ENCODE measurements around the gene PTGR3. TPM values are rescaled to one million over a fixed set of nuclear protein-coding genes. Genes with fewer than 3 reads are reported as not detected.

The PTGR3 gene
- total RNA-seq, 1 experiment from 2014 or later, result 1.6 TPM

GRCh38 chr18:75213611-75214331 lies 4.8 kb upstream of the PTGR3 start:
- Histone ChIP-seq H4K91ac (ENCODE audit: insufficient read length, low read depth, low read length) (no peak overlapping the region), H2AFZ (ENCODE audit: low read length) (no peak overlapping the region), H2BK5ac (ENCODE audit: insufficient read length, low read length) (no peak overlapping the region), H3K56ac (ENCODE audit: insufficient read length, low read depth, low read length) (no peak overlapping the region), H3K9me3 (ENCODE audit: control insufficient read depth, low read depth, low read length) (no peaks in the 10 kb centered on the region), H3K27me3 (ENCODE audit: insufficient read depth, low read length) (peaks cover 23% of the 10 kb centered on the region; the same call in 1 of the 2 replicates), H3K4me2 (ENCODE audit: insufficient read depth, insufficient read length, low read length) (no peak overlapping the region), H2BK15ac (ENCODE audit: low read depth, low read length) (no peak overlapping the region), H3K27ac (ENCODE audit: insufficient read length, low read depth, low read length) (no peak overlapping the region), H3K9ac (ENCODE audit: extremely low read depth, insufficient read length, low read length) (no peak overlapping the region), H4K5ac (ENCODE audit: insufficient read length, low read depth, low read length) (no peak overlapping the region), H2BK20ac (ENCODE audit: low read depth, low read length, poor library complexity, severe bottlenecking) (no peak overlapping the region), H3K18ac (ENCODE audit: insufficient read length, low read depth, low read length) (no peak overlapping the region), H3K4ac (ENCODE audit: low read depth, low read length) (no peak overlapping the region), H4K8ac (replicated peaks; ENCODE audit: insufficient read length, low read depth, low read length) (no peak overlapping the region), H3K23ac (ENCODE audit: insufficient read length, low read depth, low read length) (no peak overlapping the region), H3K79me1 (ENCODE audit: insufficient read depth, low read depth, low read length, poor library complexity, severe bottlenecking) (no peaks in the 10 kb centered on the region), H2AK5ac (ENCODE audit: insufficient read length, low read length) (no peak overlapping the region), H3T11ph (ENCODE audit: low read length) (no peak overlapping the region), H4K20me1 (ENCODE audit: control insufficient read depth, insufficient read depth, insufficient read length) (no peaks in the 10 kb centered on the region), H3K79me2 (ENCODE audit: insufficient read depth, low read length) (no peaks in the 10 kb centered on the region), H2BK120ac (ENCODE audit: low read depth, low read length, poor library complexity, severe bottlenecking) (no peak overlapping the region), H3K4me1 (ENCODE audit: insufficient read depth, low read length) (no peaks in the 10 kb centered on the region; the same call in 1 of the 2 replicates), H2BK12ac (ENCODE audit: insufficient read length, low read depth, low read length) (no peak overlapping the region), H3K23me2 (ENCODE audit: insufficient read length, low read depth, low read length, poor library complexity, severe bottlenecking) (peaks cover 11% of the 10 kb centered on the region), H3K14ac (ENCODE audit: insufficient read depth, low read length) (no peak overlapping the region)
- no peak for DNase-seq
- TF ChIP-seq CTCF (conservative IDR thresholded peaks at IDR 0.05), result no peak
- H3K4me1 Mint-ChIP-seq, result peaks cover 21 to 29% of the 10 kb centered on the region in 2 experiments
- peaks cover 54% of the 10 kb centered on the region for H3K27me3 Mint-ChIP-seq (ENCODE audit: low read depth)
- H3K27ac Mint-ChIP-seq, result no peak overlapping the region
- peaks cover 0 to 7% of the 10 kb centered on the region in 2 experiments; a peak in 1 of 5 replicates for H3K9me3 Mint-ChIP-seq
- H3K36me3 Mint-ChIP-seq (ENCODE audit: insufficient read depth in 1 of 3, low read depth in 3 of 3), result peaks cover 0 to 2% (median 0%) of the 10 kb centered on the region in 3 experiments; a peak in 2 of 7 replicates
- WGBS (ENCODE audit: extremely low coverage, insufficient read length, low lambda C conversion rate), result no CpG with 5 or more reads among the region's 5 CpGs
- H3K4me3 Mint-ChIP-seq, result no peak overlapping the region
